Heart right ventricle (tissue), 16 donors: ENCODE measurements around the gene SIRT7. TPM values are rescaled to one million over a fixed set of nuclear protein-coding genes. Genes with fewer than 3 reads are reported as not detected.

Experiments used
- ATAC-seq, 8 donors: fragments of 200-7000 bp; cut with Tn5 transposase; one replicate each; pipeline ENCODE4 v1.9.1; 2020; ENCODE audit warnings: mild to moderate bottlenecking in 8 of 8, moderate library complexity in 8 of 8, moderate number of reproducible peaks in 1 of 8
- DNase-seq, 2 donors: peaks; one replicate each; pipeline ENCODE4 v3.0.0-alpha.2; 2020
- H3K27ac ChIP-seq, 10 donors: fragments of 200-600 bp; sonication (generic) in 2 of 10; one replicate each; pipeline versions ENCODE4 v1.5.0 to v1.8.0; 2020 to 2022; ENCODE audit warnings: mild to moderate bottlenecking in 3 of 10
- H3K27me3 ChIP-seq, 7 donors: fragments of 200-600 bp; one replicate each; pipeline ENCODE4 v1.8.0; 2021 to 2022; ENCODE audit warnings: mild to moderate bottlenecking in 2 of 7
- H3K36me3 ChIP-seq, 9 donors: fragments of 200-600 bp; sonication (generic) in 1 of 9; one replicate each; pipeline versions ENCODE4 v1.5.0 to v1.8.0; 2020 to 2022; ENCODE audit warnings: mild to moderate bottlenecking in 2 of 9
- H3K4me1 ChIP-seq, 9 donors: fragments of 200-600 bp; sonication (generic) in 1 of 9; one replicate each; pipeline versions ENCODE4 v1.5.0 to v1.8.0; 2020 to 2022; ENCODE audit warnings: mild to moderate bottlenecking in 4 of 9
- H3K4me3 ChIP-seq, 10 donors: fragments of 200-600 bp; sonication (generic) in 2 of 10; one replicate each; pipeline versions ENCODE4 v1.5.0 to v1.8.0; 2020 to 2022; ENCODE audit warnings: mild to moderate bottlenecking in 7 of 10, moderate library complexity in 2 of 10
- H3K9me3 ChIP-seq, 11 donors: fragments of 200-600 bp in 10 of 11; sonication (generic) in 2 of 11; one replicate each; pipeline versions ENCODE4 v1.5.0 to v1.8.0; 2013 to 2022; ENCODE audit warnings: mild to moderate bottlenecking in 2 of 11, control low read depth in 1 of 11, moderate library complexity in 1 of 11
- WGBS, 2 donors: extraction: QIAGEN DNeasy Blood & Tissue Kit; methylation state at CpG; one replicate each; pipeline ENCODE4 v1.1.7; 2013; ENCODE audit warnings: inconsistent platforms in 1 of 2; 5-methylcytosine and 5-hydroxymethylcytosine counted together
- intact Hi-C, 10 donors: fragments of 100-400 bp; cut with DNase I; formaldehyde crosslinking; loops; one replicate each; pipeline versions ENCODE4 v1.11.1 to v1.14.2; 2022
- polyA plus RNA-seq, 2 donors: library from polyadenylated mRNA; stranded (reverse); fragments of 200-250 nt; gene quantifications; one replicate each; pipeline ENCODE4 v1.2.3, GENCODE V29; 2013
- total RNA-seq, 10 donors: library from RNA; stranded (reverse); fragmentation: NEBNext Ultra II Directional in 3 of 10; extraction: Animal tissue kit (Norgen Biotek cat#: 25700) in 3 of 10; gene quantifications; one replicate each; pipeline versions ENCODE4 v1.2.1 to v1.2.4, GENCODE V29; 2021 to 2023
- TF ChIP-seq, protein P1 (sequence below), 9 donors: fragments of 200-600 bp; sonication (generic) in 2 of 9; IDR thresholded peaks; one replicate each; pipeline versions ENCODE4 v1.5.0 to v1.8.0; 2021 to 2022; ENCODE audit warnings: antibody characterized with exemption in 9 of 9, mild to moderate bottlenecking in 5 of 9, moderate library complexity in 1 of 9
- donor health status: Arrhythmogenic right ventricular cardiomyopathy.
- donor health status: ischemic (EF 13 %, LVEDD 7.1; RV severe dilation, severe dysfunction).
- donor health status: healthy with polysubstance abuse.
- donor health status: DM: no; HTN: yes; CAD: no.
- donor health status: DM: no; HTN: no; CAD: no.
- donor health status: ischemic (EF 25% LVEDD 6.9; RV normal size, moderate dysfunction).
- donor health status: ischemic (EF 25% LVEDD 5.7; RV mildly dilated, moderate dysfunction).
- donor health status: healthy.
- donor health status: DM: yes; HTN: yes; CAD: no.
- donor health status: Ischemic cardiomyopathy.
- donor health status: ischemic (EF 35%, LVEDD 5.7; RV mildly dilated, moderate dysfunction).
- donor health status: nonischemic (EF 11% LVEDD 7.7; RV severe dilation, severe dysfunction).
- donor health status: DM: yes; HTN: yes; CAD: no.
- donor health status: PGD.
- donor health status: ischemic (EF 29% LVEDD 5.4; RV normal size, mild dysfunction).
- donor health status: nonischemic (EF 23%, LVEDD 6.1; RV moderate dilation, normal function).

SIRT7 gene
- total and polyA plus RNA-seq, 12 donors: 4.4 to 15.7 (median 6.2) TPM

DNA sequence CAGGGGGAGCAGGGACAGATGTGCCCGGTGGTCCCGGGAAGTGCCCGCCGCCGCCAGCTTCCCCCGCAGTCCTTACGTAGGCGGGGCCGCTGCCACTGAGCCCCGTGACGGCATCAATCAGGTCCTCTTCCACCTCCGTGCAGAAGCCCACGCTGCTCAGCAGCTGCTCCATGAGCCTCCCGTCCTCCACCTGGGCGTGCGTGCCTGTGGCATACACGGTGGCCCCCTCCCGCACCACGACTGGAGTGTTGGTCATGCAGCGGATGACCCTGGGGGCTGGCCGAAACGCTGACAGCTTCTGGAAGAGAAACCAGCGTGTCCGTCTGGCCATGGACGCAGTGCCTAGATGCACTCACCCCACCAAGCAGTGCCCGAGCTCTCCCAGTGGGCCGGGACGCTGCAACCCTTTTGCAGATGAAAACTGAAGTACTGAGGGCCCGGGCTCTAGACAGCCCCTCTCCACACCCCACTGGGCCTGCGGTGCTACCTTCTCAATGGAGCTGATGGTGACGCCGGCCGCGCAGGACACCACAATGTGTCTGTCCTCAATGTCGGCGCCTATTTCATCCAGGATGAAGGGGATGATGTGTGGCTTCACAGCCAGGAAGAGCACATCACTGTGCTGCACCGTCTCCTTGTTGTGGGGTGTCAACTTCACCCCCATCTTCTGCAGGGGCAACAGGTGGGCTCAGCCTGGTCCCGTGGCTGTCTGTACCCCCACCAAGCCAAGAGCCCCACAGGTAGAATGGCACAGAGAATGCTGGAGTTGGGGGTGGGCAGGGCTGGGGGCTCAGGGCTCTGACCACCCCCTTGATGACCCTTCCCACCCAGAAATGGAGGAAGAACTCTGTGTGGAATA, 17.1 kb upstream of the SIRT7 start:
- ATAC-seq (no peak), DNase-seq (no peak)
- Histone ChIP-seq H3K36me3 (no peaks in the 10 kb centered on the region), H3K9me3 (no peaks in the 10 kb centered on the region), H3K27me3 (peaks cover 0 to 29% (median 2%) of the 10 kb centered on the region in 7 donors), H3K27ac (no peak overlapping the region), H3K4me1 (peaks cover 6 to 32% (median 19%) of the 10 kb centered on the region in 9 donors), H3K4me3 (no peak overlapping the region)
- intact Hi-C loops: no loop called here
- TF ChIP-seq, protein P1, sequence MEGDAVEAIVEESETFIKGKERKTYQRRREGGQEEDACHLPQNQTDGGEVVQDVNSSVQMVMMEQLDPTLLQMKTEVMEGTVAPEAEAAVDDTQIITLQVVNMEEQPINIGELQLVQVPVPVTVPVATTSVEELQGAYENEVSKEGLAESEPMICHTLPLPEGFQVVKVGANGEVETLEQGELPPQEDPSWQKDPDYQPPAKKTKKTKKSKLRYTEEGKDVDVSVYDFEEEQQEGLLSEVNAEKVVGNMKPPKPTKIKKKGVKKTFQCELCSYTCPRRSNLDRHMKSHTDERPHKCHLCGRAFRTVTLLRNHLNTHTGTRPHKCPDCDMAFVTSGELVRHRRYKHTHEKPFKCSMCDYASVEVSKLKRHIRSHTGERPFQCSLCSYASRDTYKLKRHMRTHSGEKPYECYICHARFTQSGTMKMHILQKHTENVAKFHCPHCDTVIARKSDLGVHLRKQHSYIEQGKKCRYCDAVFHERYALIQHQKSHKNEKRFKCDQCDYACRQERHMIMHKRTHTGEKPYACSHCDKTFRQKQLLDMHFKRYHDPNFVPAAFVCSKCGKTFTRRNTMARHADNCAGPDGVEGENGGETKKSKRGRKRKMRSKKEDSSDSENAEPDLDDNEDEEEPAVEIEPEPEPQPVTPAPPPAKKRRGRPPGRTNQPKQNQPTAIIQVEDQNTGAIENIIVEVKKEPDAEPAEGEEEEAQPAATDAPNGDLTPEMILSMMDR (IDR thresholded peaks at IDR 0.05): no peak
- 93 to 94% methylated on average over 38 of the region's 38 CpGs for WGBS, 2 donors

DNA sequence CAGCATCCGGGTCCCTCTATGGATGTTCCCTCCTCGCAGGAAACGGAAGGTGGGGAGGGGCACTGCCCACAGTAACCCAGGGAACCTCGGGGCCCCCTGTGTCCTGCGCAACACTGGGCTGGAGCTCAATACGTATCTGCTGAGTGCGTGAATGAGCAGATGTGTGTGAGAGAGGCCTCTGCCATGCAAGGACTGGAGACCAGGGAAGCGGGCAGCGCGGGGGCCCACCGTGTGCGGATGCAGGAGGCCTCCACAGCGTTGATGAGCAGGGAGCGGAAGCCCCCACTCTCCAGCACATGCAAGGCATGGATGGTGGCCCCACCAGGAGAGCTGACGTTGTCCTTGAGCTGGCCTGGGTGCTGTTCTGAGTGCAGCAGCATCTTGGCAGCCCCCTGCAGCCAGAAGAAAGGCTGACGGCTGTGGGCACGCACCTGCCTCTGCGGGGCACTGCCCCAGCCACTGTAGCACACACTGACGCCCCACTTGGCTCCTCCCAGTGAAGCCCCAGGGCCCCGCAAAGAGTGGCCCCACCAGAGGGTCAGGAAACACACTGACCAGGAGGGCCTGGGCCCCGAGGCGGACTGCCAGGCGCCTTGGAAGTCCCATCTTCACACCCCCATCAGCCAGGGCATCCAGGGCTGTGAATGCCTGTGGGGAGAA, 16.3 kb upstream of the SIRT7 start:
- intact Hi-C loops: no loop called here
- WGBS, 2 donors: 88 to 91% methylated on average over 23 of the region's 23 CpGs
- Histone ChIP-seq H3K4me3 (no peak overlapping the region), H3K4me1 (peaks cover 6 to 24% (median 16%) of the 10 kb centered on the region in 9 donors), H3K9me3 (no peaks in the 10 kb centered on the region), H3K27me3 (peaks cover 0 to 27% (median 0%) of the 10 kb centered on the region in 7 donors), H3K36me3 (no peaks in the 10 kb centered on the region), H3K27ac (no peak overlapping the region)
- TF ChIP-seq, protein P1 (IDR thresholded peaks at IDR 0.05): no peak
- ATAC-seq (no peak), DNase-seq (no peak)

DNA sequence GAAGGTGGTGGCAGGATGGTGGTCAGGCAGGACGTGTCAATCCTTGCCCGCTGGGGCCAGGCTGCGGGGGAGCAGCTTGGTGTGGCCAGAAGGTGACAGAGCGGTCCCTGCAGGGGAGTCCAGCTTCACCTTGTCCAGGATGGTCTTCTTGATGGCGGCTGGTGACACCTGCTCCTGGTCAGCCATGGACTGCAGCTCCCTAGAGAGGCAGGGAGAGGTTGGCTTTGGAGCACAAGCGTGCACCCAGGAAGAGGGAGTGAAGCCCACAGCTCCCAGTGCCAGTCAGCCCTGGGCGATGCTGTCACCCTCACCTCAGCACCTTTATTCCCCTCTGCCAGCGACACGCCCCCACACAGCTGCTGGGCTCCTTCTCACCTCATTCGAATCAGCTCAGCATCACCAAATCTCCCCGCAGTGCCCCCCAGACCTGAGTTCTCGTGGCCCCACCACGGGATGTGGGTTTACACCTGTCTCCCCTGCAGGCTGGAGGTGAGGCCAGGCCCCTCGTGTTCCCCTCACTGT, 15.3 kb upstream of the SIRT7 start:
- TF ChIP-seq, protein P1 (IDR thresholded peaks at IDR 0.05): no peak
- ATAC-seq: no peak
- Histone ChIP-seq H3K36me3 (no peaks in the 10 kb centered on the region), H3K4me3 (no peak overlapping the region), H3K27me3 (peaks cover 0 to 37% (median 4%) of the 10 kb centered on the region in 7 donors), H3K4me1 (peaks cover 9 to 23% (median 18%) of the 10 kb centered on the region in 9 donors), H3K9me3 (no peaks in the 10 kb centered on the region), H3K27ac (no peak overlapping the region)
- intact Hi-C loops: no loop called here
- DNase-seq: no peak
- WGBS, 2 donors: 89 to 92% methylated on average over 14 of the region's 14 CpGs

DNA sequence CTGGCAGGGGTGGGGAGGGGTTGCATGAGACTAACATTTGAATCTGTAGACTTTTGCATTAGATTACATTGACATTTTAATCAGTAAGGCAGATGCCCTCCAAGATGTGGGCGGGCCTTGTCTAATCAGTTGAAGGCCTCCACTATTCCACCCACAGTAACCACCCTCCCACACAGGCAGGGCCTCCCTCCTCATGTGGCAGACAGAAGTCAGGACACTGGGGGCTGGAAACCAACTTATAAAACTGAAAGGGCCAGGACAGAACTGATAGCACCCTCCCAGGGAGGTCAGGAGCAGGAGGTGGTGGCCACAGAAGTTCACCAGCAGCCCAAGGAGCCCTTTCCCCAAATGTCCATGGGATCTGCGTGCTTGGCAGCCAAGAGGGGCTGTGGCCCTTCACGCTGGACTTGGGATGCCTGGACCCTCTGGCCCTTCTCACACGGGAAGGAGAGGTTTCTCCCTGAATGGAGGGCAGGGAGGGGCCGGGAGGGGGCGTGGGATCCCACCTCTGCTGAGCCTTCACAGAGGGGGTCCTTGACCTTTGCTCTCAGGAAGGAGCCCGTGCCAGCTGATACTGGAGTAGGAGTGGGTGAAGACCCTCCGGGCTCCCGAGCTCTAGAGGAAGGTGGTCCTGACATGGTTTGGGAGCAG, 14.5 kb upstream of the SIRT7 start:
- WGBS, 2 donors: 85 to 94% methylated on average over 9 of the region's 9 CpGs
- H3K4me3 ChIP-seq: no peak overlapping the region
- DNase-seq: no peak
- H3K27me3 ChIP-seq: peaks cover 0 to 41% (median 4%) of the 10 kb centered on the region in 7 donors
- H3K36me3 ChIP-seq: no peaks in the 10 kb centered on the region
- intact Hi-C loops: no loop called here
- TF ChIP-seq, protein P1 (IDR thresholded peaks at IDR 0.05): no peak
- H3K9me3 ChIP-seq: no peaks in the 10 kb centered on the region
- H3K4me1 ChIP-seq: peaks cover 7 to 22% (median 17%) of the 10 kb centered on the region in 9 donors
- no peak for ATAC-seq
- no peak overlapping the region for H3K27ac ChIP-seq
